Measurements from ENCODE around the gene SIGLEC12. TPM values are rescaled to one million over a fixed set of nuclear protein-coding genes. Genes with fewer than 3 reads are reported as not detected.

The SIGLEC12 gene
- total RNA-seq, 1 donor from 2014 or later, result not detected

DNA sequence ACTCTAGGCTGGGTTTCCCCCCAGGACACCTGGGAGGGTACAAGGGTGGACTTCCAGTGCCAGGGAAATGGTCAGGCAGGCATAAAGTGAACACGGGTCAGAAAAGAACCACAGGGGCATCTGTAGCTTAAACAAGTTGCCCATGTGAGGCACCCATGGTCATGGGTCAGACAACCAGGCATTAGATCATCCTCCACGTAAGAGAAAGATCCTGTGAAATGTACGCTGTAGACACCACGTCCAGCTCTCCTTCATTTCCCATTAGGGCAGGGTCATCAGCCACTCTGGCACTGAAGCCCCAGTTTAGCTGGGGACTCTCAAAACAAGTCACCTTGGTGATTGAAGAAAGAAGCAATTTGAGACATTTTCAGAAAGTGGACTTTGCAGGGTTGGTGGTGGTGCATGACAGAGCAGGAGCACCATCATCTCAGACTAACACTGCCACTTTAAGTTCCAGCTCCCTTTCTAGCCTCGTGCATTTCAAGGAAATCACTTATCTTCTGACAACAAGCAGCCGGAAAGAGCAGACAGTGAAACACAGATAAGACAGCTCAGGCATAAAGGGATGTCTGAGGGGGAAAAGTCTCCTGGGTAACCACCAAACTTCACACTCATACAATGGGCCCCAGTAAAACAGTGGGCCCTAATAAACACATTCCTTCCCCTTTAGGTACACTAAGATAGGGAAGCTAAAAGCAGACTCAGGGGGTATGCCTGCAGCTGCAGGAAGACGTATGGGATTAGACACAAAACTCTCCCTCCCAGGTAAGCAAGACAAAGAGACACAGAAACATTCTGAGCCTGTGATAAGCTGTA, 46.0 kb upstream of the SIGLEC12 start:
- no peak overlapping the region for H3K4me3 Mint-ChIP-seq
- no peaks in the 10 kb centered on the region for H3K4me1 Mint-ChIP-seq
- DNase-seq (ENCODE audit: low read depth, low spot score), result no peak
- TF ChIP-seq, protein P1, sequence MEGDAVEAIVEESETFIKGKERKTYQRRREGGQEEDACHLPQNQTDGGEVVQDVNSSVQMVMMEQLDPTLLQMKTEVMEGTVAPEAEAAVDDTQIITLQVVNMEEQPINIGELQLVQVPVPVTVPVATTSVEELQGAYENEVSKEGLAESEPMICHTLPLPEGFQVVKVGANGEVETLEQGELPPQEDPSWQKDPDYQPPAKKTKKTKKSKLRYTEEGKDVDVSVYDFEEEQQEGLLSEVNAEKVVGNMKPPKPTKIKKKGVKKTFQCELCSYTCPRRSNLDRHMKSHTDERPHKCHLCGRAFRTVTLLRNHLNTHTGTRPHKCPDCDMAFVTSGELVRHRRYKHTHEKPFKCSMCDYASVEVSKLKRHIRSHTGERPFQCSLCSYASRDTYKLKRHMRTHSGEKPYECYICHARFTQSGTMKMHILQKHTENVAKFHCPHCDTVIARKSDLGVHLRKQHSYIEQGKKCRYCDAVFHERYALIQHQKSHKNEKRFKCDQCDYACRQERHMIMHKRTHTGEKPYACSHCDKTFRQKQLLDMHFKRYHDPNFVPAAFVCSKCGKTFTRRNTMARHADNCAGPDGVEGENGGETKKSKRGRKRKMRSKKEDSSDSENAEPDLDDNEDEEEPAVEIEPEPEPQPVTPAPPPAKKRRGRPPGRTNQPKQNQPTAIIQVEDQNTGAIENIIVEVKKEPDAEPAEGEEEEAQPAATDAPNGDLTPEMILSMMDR (conservative IDR thresholded peaks at IDR 0.05), result no peak
- no peak overlapping the region for H3K27ac Mint-ChIP-seq (ENCODE audit: unreplicated experiment)
- H3K9me3 Mint-ChIP-seq, result no peaks in the 10 kb centered on the region
- H3K36me3 Mint-ChIP-seq (ENCODE audit: low read depth), result no peaks in the 10 kb centered on the region
- peaks cover 65% of the 10 kb centered on the region for H3K27me3 Mint-ChIP-seq (ENCODE audit: low read depth)

DNA sequence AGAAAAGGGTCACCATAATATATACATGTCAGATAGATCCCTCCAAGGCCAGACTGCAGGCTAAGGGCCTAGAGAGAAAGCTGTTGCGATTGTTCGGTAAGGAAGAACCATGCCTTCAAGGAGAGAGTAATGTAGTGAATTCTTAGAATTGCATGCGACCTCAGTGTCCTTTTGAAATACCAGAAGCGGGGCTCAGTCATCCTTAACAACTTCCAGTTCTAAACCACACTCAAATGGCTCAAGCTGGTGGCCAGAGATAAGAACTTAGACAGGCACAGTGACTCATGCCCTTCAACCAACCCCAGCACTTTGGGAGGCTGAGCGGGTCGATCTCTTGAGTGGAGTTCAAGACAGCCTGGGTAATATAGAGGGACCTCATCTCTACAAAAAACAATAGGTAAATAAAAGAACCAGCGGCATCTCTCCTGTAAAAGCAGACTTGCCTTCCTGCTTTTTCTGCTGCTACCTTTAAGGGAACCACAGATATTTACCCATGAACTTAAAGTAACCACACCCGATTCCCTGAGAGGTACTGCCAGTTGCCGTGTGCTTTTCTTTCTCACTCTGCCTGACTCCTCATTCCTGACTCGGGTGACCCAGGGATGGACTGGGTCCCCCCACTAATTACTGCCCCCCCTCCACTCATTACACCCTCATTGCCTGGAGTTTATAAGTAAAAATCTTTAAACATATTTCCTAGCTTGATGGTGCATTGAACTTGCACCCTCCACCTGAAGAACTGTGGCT, 45.2 kb upstream of the SIGLEC12 start:
- no peaks in the 10 kb centered on the region for H3K36me3 Mint-ChIP-seq (ENCODE audit: low read depth)
- no peaks in the 10 kb centered on the region for H3K9me3 Mint-ChIP-seq

DNA sequence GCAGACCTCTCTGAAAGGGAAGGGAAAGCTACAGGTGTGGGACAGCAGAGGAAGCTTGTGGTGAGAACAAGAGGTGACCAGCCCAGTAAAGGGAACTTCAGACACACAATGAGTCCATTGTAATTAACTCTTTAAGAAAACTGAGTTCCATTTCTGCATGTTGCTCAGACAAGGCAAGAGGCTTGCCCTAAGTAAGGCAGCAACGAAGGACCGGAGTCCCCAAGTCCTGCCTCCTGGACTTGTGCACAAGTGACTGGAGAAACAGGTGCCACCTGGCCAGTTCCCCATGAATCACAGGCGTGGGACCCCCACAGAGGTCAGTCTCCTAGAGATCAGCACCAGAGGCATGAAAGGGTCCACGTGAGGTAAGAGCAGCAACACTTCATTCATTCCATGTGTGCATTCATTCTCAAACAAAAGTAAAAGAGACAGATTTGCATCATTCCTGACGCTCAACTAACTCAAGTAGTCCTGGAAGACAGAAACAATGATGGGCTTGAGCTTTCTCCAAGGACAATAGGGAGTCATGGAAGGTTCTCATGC, 44.6 kb upstream of the SIGLEC12 start:
- TF ChIP-seq, protein P1 (conservative IDR thresholded peaks at IDR 0.05), result no peak
- H3K27ac Mint-ChIP-seq (ENCODE audit: unreplicated experiment), result no peak overlapping the region
- H3K9me3 Mint-ChIP-seq, result no peaks in the 10 kb centered on the region
- no peak overlapping the region for H3K4me3 Mint-ChIP-seq
- peaks cover 65% of the 10 kb centered on the region for H3K27me3 Mint-ChIP-seq (ENCODE audit: low read depth)
- H3K36me3 Mint-ChIP-seq (ENCODE audit: low read depth), result no peaks in the 10 kb centered on the region
- no peaks in the 10 kb centered on the region for H3K4me1 Mint-ChIP-seq
- DNase-seq (ENCODE audit: low read depth, low spot score), result no peak

More for the DNA sequence above, 45.2 kb upstream of the SIGLEC12 start:
- Mint-ChIP-seq H3K27me3 (ENCODE audit: low read depth) (peaks cover 65% of the 10 kb centered on the region), H3K27ac (ENCODE audit: unreplicated experiment) (no peak overlapping the region), H3K4me3 (no peak overlapping the region), H3K4me1 (no peaks in the 10 kb centered on the region)
- DNase-seq (ENCODE audit: low read depth, low spot score), result no peak
- TF ChIP-seq, protein P1 (conservative IDR thresholded peaks at IDR 0.05), result no peak

DNA sequence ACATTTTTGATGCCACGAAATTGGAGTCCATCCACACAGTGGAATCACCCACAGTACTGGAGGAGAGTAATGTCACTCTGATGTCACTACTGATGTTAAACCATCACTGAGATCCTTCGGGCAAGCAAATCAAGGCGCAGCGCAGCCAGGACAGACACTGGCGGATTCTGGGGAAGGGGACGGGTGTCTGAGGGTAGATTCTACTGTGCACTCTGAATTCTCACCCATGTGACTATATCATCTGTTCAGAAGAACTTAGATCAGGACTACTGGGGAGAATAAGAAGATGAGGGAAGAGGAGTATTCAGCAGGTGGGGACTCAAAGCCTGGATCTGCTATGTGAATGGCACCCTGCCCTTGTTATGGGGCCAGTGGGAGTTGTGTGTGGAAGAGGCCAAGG, 42.4 kb upstream of the SIGLEC12 start:
- Mint-ChIP-seq H3K36me3 (ENCODE audit: low read depth) (no peaks in the 10 kb centered on the region), H3K4me1 (no peaks in the 10 kb centered on the region), H3K27me3 (ENCODE audit: low read depth) (peaks cover 65% of the 10 kb centered on the region), H3K4me3 (no peak overlapping the region), H3K27ac (ENCODE audit: unreplicated experiment) (no peak overlapping the region), H3K9me3 (no peaks in the 10 kb centered on the region)
- no peak for DNase-seq (ENCODE audit: low read depth, low spot score)
- TF ChIP-seq, protein P1 (conservative IDR thresholded peaks at IDR 0.05), result no peak

DNA sequence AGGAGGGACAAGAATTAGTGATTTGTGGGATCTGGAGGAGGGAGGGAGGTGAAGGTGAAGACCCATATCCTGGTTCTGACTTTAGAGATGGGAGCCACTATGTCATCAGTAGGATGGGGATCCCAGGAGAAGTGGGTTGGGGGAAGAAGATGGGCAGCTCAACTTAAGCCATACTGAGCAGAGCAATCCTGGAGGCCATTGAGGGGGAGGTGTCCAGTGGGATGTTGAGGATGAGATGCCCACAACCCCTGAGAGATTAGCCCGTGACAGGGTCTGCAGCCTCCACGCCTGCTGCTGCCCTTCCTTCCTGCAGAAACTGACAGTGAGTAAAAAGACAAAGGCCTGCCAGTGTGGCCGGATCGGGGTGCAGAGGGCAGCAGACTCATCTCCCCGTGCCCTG, 41.1 kb upstream of the SIGLEC12 start:
- H3K36me3 Mint-ChIP-seq (ENCODE audit: low read depth), result no peaks in the 10 kb centered on the region
- DNase-seq (ENCODE audit: low read depth, low spot score), result no peak
- H3K4me3 Mint-ChIP-seq, result no peak overlapping the region
- no peaks in the 10 kb centered on the region for H3K4me1 Mint-ChIP-seq
- peaks cover 67% of the 10 kb centered on the region for H3K27me3 Mint-ChIP-seq (ENCODE audit: low read depth)
- H3K9me3 Mint-ChIP-seq, result no peaks in the 10 kb centered on the region
- TF ChIP-seq, protein P1 (conservative IDR thresholded peaks at IDR 0.05), result no peak
- no peak overlapping the region for H3K27ac Mint-ChIP-seq (ENCODE audit: unreplicated experiment)
